H9 (cell line): ENCODE results near the gene ERO1A. TPM values are rescaled to one million over a fixed set of nuclear protein-coding genes. Genes with fewer than 3 reads are reported as not detected.

Experiments used
- DNase-seq: peaks from one replicate; pipeline ENCODE4 v3.0.0-alpha.2; 2017
- H2AFZ ChIP-seq: one replicate; pipeline ENCODE4 v1.6.1; 2013; ENCODE audit warnings: mild to moderate bottlenecking, low read length, control low read depth, moderate library complexity
- H2AK5ac ChIP-seq: 2 replicates; pipeline ENCODE4 v1.6.1; 2013; ENCODE audit warnings: low read length, control low read depth, mixed read lengths; ENCODE audit not compliant: insufficient read length
- H2BK120ac ChIP-seq: one replicate; pipeline ENCODE4 v1.6.1; 2013; ENCODE audit warnings: low read depth, mild to moderate bottlenecking, low read length, control low read depth, inconsistent platforms; ENCODE audit not compliant: poor library complexity, severe bottlenecking
- H2BK12ac ChIP-seq: 2 replicates; pipeline ENCODE4 v1.6.1; 2013; ENCODE audit warnings: low read length, control low read depth, mixed read lengths, low read depth; ENCODE audit not compliant: insufficient read length
- H2BK15ac ChIP-seq: 2 replicates; pipeline ENCODE4 v1.6.1; 2013; ENCODE audit warnings: low read depth, low read length, control low read depth
- H2BK20ac ChIP-seq: one replicate; pipeline ENCODE4 v1.6.1; 2013; ENCODE audit warnings: low read depth, mild to moderate bottlenecking, low read length, control low read depth, inconsistent platforms; ENCODE audit not compliant: poor library complexity, severe bottlenecking
- H2BK5ac ChIP-seq: 2 replicates; pipeline ENCODE4 v1.6.1; 2013; ENCODE audit warnings: low read length, control low read depth, mixed read lengths; ENCODE audit not compliant: insufficient read length
- H3K14ac ChIP-seq: 2 replicates; pipeline ENCODE4 v1.6.1; 2013; ENCODE audit warnings: low read length, control low read depth; ENCODE audit not compliant: insufficient read depth
- H3K18ac ChIP-seq: 2 replicates; pipeline ENCODE4 v1.6.1; 2013; ENCODE audit warnings: low read depth, mild to moderate bottlenecking, mixed read lengths, low read length, control low read depth; ENCODE audit not compliant: insufficient read length
- H3K23ac ChIP-seq: 2 replicates; pipeline ENCODE4 v1.6.1; 2013; ENCODE audit warnings: low read length, control low read depth, mixed read lengths, low read depth; ENCODE audit not compliant: insufficient read length
- H3K23me2 ChIP-seq: 2 replicates; pipeline ENCODE4 v1.6.1; 2013; ENCODE audit warnings: low read depth, mild to moderate bottlenecking, mixed read lengths, low read length, control low read depth; ENCODE audit not compliant: insufficient read length, poor library complexity, severe bottlenecking
- H3K27ac ChIP-seq: 2 replicates; pipeline ENCODE4 v1.5.1; 2013; ENCODE audit warnings: low read length, control low read depth, mixed read lengths, low read depth; ENCODE audit not compliant: insufficient read length
- H3K27me3 ChIP-seq: 2 replicates; pipeline ENCODE4 v1.6.1; 2013; ENCODE audit warnings: low read length, control low read depth, inconsistent platforms; ENCODE audit not compliant: insufficient read depth
- H3K4ac ChIP-seq: 2 replicates; pipeline ENCODE4 v1.6.1; 2013; ENCODE audit warnings: low read depth, mild to moderate bottlenecking, control low read depth, inconsistent platforms, low read length, moderate library complexity
- H3K4me1 ChIP-seq: 2 replicates; pipeline ENCODE4 v1.6.1; 2013; ENCODE audit warnings: low read length, control low read depth, inconsistent platforms; ENCODE audit not compliant: insufficient read depth
- H3K4me2 ChIP-seq: 2 replicates; pipeline ENCODE4 v1.6.1; 2013; ENCODE audit warnings: low read length, control low read depth, mixed read lengths; ENCODE audit not compliant: insufficient read length, insufficient read depth
- H3K56ac ChIP-seq: 2 replicates; pipeline ENCODE4 v1.6.1; 2013; ENCODE audit warnings: low read depth, mild to moderate bottlenecking, mixed read lengths, low read length, control low read depth; ENCODE audit not compliant: insufficient read length
- H3K79me1 ChIP-seq: 2 replicates; pipeline ENCODE4 v1.6.1; 2013; ENCODE audit warnings: low read depth, mild to moderate bottlenecking, moderate library complexity, low read length, control low read depth, inconsistent platforms; ENCODE audit not compliant: insufficient read depth, poor library complexity, severe bottlenecking
- H3K79me2 ChIP-seq: 2 replicates; pipeline ENCODE4 v1.6.1; 2013; ENCODE audit warnings: low read length, control low read depth, inconsistent platforms; ENCODE audit not compliant: insufficient read depth
- H3K9ac ChIP-seq: 2 replicates; pipeline ENCODE4 v1.6.1; 2013; ENCODE audit warnings: low read length, control low read depth, mixed read lengths; ENCODE audit not compliant: insufficient read length; ENCODE audit errors: extremely low read depth
- H3K9me3 ChIP-seq: one replicate; pipeline ENCODE4 v1.6.1; 2013; ENCODE audit warnings: low read depth, low read length, inconsistent platforms; ENCODE audit not compliant: control insufficient read depth
- H3T11ph ChIP-seq: one replicate; pipeline ENCODE4 v1.6.1; 2013; ENCODE audit warnings: mild to moderate bottlenecking, low read length, control low read depth, inconsistent platforms
- H4K20me1 ChIP-seq: one replicate; pipeline ENCODE4 v1.6.1; 2013; ENCODE audit not compliant: control insufficient read depth, insufficient read length, insufficient read depth
- H4K5ac ChIP-seq: 2 replicates; pipeline ENCODE4 v1.6.1; 2013; ENCODE audit warnings: low read depth, mild to moderate bottlenecking, mixed read lengths, low read length, control low read depth; ENCODE audit not compliant: insufficient read length
- H4K8ac ChIP-seq: replicated peaks from 2 replicates; pipeline ENCODE4 v1.6.1; 2013; ENCODE audit warnings: low read length, control low read depth, mixed read lengths, low read depth; ENCODE audit not compliant: insufficient read length
- H4K91ac ChIP-seq: 2 replicates; pipeline ENCODE4 v1.6.1; 2013; ENCODE audit warnings: low read depth, mild to moderate bottlenecking, moderate library complexity, mixed read lengths, low read length, control low read depth; ENCODE audit not compliant: insufficient read length
- H3K27ac Mint-ChIP-seq, 3 experiments: 2 replicates in 2 of 3; 3 replicates in 1 of 3; pipeline ENCODE4 v1.8.0; 2020 to 2021; ENCODE audit warnings: mixed read lengths in 3 of 3, mild to moderate bottlenecking in 1 of 3, moderate library complexity in 1 of 3
- H3K27me3 Mint-ChIP-seq: 2 replicates; pipeline ENCODE4 v1.8.0; 2021; ENCODE audit warnings: low read depth, mild to moderate bottlenecking, moderate library complexity, mixed read lengths
- H3K36me3 Mint-ChIP-seq, 3 experiments: 2 replicates in 2 of 3; 3 replicates in 1 of 3; pipeline ENCODE4 v1.8.0; 2020 to 2021; ENCODE audit warnings: low read depth in 3 of 3, mixed read lengths in 3 of 3; ENCODE audit not compliant: insufficient read depth in 1 of 3
- H3K4me1 Mint-ChIP-seq, 2 experiments: 2 replicates each; pipeline ENCODE4 v1.8.0; 2020; ENCODE audit warnings: mixed read lengths in 2 of 2
- H3K4me3 Mint-ChIP-seq, 2 experiments: 2 replicates in 1 of 2; 3 replicates in 1 of 2; pipeline ENCODE4 v1.8.0; 2020 to 2021; ENCODE audit warnings: mild to moderate bottlenecking in 2 of 2, mixed read lengths in 2 of 2, moderate library complexity in 1 of 2
- H3K9me3 Mint-ChIP-seq, 2 experiments: 2 replicates in 1 of 2; 3 replicates in 1 of 2; pipeline ENCODE4 v1.8.0; 2020; ENCODE audit warnings: mild to moderate bottlenecking in 2 of 2, mixed read lengths in 2 of 2, moderate library complexity in 1 of 2
- CTCF ChIP-seq: fragments of 200-600 bp; sonication (generic); conservative IDR thresholded peaks from 3 replicates; pipeline ENCODE4 v1.8.0; 2021; ENCODE audit warnings: antibody characterized with exemption, mild to moderate bottlenecking
- total RNA-seq: library from RNA; stranded (reverse); gene quantifications from 2 replicates; pipeline ENCODE4 v1.2.1, GENCODE V29; 2021

Gene ERO1A
- total RNA-seq, 1 experiment from 2014 or later, result 37.1 TPM

GRCh38 chr14:52738409-52738808 lies 43.1 kb upstream of the ERO1A start:
- Histone ChIP-seq H2BK15ac (no peak overlapping the region), H3T11ph (no peak overlapping the region), H3K23me2 (no peaks in the 10 kb centered on the region), H3K9ac (no peak overlapping the region), H4K8ac (no peak overlapping the region), H3K79me1 (peaks cover 3% of the 10 kb centered on the region), H4K91ac (no peak overlapping the region), H3K18ac (no peak overlapping the region), H2AK5ac (no peak overlapping the region), H3K4me2 (no peak overlapping the region), H3K56ac (no peak overlapping the region), H3K9me3 (no peaks in the 10 kb centered on the region), H4K20me1 (no peaks in the 10 kb centered on the region), H3K14ac (no peak overlapping the region), H2BK12ac (no peak overlapping the region), H3K4me1 (peaks cover 4% of the 10 kb centered on the region; the same call in 1 of the 2 replicates), H2BK120ac (no peak overlapping the region), H2AFZ (no peak overlapping the region), H4K5ac (no peak overlapping the region), H3K23ac (no peak overlapping the region), H2BK5ac (no peak overlapping the region), H3K4ac (no peak overlapping the region), H2BK20ac (no peak overlapping the region), H3K79me2 (peaks cover 9% of the 10 kb centered on the region; the same call in 1 of the 2 replicates), H3K27ac (no peak overlapping the region), H3K27me3 (no peaks in the 10 kb centered on the region)
- peaks cover 35 to 38% of the 10 kb centered on the region in 2 experiments for H3K4me1 Mint-ChIP-seq
- DNase-seq, result no peak
- no peaks in the 10 kb centered on the region for H3K9me3 Mint-ChIP-seq
- H3K4me3 Mint-ChIP-seq, result no peak overlapping the region
- no peak for TF ChIP-seq CTCF
- H3K27me3 Mint-ChIP-seq, result no peaks in the 10 kb centered on the region
- no peak overlapping the region for H3K27ac Mint-ChIP-seq
- H3K36me3 Mint-ChIP-seq, result peaks cover 13 to 29% (median 19%) of the 10 kb centered on the region in 3 experiments
